ENCODE data around the gene WWTR1.

WWTR1 gene

DNA sequence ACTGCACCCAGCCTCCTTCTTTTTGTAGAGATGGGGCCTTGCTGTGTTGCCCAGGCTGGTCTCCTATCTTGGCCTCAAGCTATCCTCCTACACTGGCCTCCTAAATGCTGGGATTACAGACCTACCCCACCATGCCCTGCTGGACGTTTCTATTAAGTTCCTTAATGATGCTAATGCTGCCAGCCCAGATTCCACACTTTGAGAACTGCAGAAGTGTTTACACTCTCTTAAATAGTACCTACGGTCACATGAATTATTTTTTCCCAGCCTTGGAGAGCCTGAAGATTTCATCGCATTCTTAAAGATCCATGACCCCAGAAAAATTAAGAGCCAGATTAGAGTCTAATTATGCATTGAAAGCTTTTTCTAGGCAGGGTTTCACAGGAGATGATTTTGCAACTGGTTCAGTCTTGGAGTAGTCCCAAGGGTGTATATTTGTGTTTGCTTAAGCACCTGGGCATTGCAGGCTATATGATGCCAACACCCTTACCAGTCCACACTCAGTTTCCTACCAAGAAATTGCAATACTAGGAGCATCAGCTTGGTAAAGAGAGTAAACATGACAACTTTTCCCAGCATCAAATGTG, 146.7 kb downstream of the WWTR1 start:
- H3K4me1 Mint-ChIP-seq (ENCODE audit: low read depth), result peaks cover 5% of the 10 kb centered on the region
- H3K27ac Mint-ChIP-seq, result no peak overlapping the region
- no peaks in the 10 kb centered on the region for H3K9me3 Mint-ChIP-seq
- no peaks in the 10 kb centered on the region for H3K36me3 Mint-ChIP-seq (ENCODE audit: low read depth)
- peaks cover 16% of the 10 kb centered on the region for H3K27me3 Mint-ChIP-seq (ENCODE audit: low read depth)
- H3K4me3 Mint-ChIP-seq, result no peak overlapping the region

DNA sequence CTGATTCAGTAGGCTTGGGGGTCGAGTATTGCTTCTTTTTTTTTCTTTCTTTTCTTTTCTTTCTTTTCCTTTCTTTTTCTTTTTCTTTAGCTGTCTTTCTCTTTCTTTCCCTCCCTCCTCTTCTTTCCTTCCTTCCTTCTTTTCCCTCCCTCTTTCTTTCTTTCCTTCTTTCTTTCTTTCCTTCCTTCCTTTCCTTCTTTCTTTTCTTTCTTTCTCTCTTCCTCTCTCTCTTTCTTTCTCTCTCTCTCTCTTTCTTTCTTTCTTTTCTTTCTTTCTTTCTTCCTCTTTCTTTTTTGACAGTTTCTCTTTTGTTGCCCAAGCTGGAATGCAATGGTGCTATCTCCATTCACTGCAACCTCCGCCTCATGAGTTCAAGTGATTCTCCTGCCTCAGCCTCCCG, 147.3 kb downstream of the WWTR1 start:
- peaks cover 5% of the 10 kb centered on the region for H3K4me1 Mint-ChIP-seq (ENCODE audit: low read depth)
- H3K27ac Mint-ChIP-seq, result no peak overlapping the region
- H3K36me3 Mint-ChIP-seq (ENCODE audit: low read depth), result no peaks in the 10 kb centered on the region
- no peak overlapping the region for H3K4me3 Mint-ChIP-seq
- H3K27me3 Mint-ChIP-seq (ENCODE audit: low read depth), result peaks cover 16% of the 10 kb centered on the region
- no peaks in the 10 kb centered on the region for H3K9me3 Mint-ChIP-seq

DNA sequence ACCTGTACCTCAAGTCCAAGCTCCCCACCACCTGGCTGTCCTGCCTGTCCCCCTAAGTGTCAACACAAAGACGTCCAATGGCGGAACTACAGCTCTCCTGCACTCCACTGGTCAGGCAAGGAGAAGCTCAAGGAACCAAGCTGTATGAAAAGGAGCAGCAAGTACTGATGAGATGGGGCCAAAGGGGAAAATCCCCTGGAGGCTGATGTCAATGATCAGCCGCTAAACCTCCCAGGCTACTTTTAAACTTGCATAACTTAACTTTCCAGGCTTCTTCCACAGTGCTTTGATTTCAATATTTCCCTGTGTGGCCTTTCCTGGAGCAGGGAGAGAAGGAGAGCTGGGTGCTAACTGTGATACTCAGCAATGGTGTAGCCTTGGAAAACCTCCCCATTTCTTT, 148.3 kb downstream of the WWTR1 start:
- peaks cover 5% of the 10 kb centered on the region for H3K4me1 Mint-ChIP-seq (ENCODE audit: low read depth)
- peaks cover 10% of the 10 kb centered on the region for H3K27me3 Mint-ChIP-seq (ENCODE audit: low read depth)
- no peak overlapping the region for H3K27ac Mint-ChIP-seq
- H3K4me3 Mint-ChIP-seq, result no peak overlapping the region
- H3K9me3 Mint-ChIP-seq, result no peaks in the 10 kb centered on the region
- no peaks in the 10 kb centered on the region for H3K36me3 Mint-ChIP-seq (ENCODE audit: low read depth)

DNA sequence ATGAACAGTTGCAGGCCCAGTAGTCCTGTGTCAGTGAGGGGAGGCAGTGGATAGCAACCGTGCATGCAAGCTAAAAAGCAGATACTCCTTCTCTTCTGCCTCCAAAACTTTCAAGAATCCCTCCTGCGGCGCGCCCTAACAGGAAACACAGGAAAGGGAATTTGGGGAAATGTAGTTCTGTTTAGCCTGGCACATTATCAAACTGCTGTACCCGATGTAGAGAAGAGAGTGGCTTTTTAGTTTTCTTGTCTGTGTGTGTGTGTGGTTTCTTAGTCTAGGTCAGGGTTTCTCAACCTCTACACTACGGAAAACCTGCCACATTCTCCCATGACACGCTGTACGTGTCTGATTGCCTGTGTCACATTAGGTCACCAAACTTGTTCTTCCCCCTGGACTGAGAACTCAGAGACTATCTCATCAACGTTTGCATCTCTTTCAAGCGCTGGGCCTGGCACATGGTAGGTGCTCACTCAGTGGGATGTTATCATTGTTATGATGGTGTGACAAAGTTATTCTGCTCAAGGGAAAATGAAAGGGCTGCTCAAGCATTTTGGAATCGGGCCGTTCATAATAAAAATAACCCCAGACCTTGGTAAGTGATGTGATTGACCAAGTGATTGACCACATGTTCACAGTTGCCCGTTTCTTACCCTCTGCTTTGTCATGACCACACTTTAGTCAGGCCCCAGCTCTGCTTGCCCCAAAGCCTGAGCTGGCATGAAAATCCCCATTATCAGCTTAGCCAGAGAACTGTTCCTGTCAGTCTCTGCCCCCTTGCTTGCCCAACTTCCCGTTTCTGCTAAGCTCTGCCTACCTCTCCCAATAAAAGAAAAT, 150.1 kb downstream of the WWTR1 start:
- no peaks in the 10 kb centered on the region for H3K36me3 Mint-ChIP-seq (ENCODE audit: low read depth)
- no peaks in the 10 kb centered on the region for H3K9me3 Mint-ChIP-seq
- H3K4me3 Mint-ChIP-seq, result no peak overlapping the region
- no peak overlapping the region for H3K27ac Mint-ChIP-seq
- peaks cover 12% of the 10 kb centered on the region for H3K27me3 Mint-ChIP-seq (ENCODE audit: low read depth)
- peaks cover 5% of the 10 kb centered on the region for H3K4me1 Mint-ChIP-seq (ENCODE audit: low read depth)

DNA sequence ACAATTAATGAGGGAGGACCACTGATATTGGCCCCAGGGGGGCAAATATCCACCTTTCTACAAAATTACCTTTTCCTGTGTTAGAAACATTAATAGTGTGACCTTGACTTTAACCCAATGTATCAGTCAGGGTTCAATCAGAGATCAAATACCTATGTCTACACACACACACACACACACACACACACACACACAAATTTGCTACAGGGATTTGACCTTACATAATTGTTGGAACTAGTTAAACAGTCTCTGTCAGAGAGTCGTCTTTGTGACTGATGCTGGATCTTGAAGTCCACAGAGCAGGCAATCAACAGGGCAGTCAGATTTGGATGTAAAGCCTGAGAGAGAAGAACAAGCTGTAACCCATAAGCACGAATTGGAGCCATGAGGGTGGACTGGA, 150.9 kb downstream of the WWTR1 start:
- H3K27me3 Mint-ChIP-seq (ENCODE audit: low read depth), result peaks cover 6% of the 10 kb centered on the region
- no peaks in the 10 kb centered on the region for H3K9me3 Mint-ChIP-seq
- H3K27ac Mint-ChIP-seq, result no peak overlapping the region
- H3K4me3 Mint-ChIP-seq, result no peak overlapping the region
- H3K36me3 Mint-ChIP-seq (ENCODE audit: low read depth), result no peaks in the 10 kb centered on the region
- peaks cover 5% of the 10 kb centered on the region for H3K4me1 Mint-ChIP-seq (ENCODE audit: low read depth)

DNA sequence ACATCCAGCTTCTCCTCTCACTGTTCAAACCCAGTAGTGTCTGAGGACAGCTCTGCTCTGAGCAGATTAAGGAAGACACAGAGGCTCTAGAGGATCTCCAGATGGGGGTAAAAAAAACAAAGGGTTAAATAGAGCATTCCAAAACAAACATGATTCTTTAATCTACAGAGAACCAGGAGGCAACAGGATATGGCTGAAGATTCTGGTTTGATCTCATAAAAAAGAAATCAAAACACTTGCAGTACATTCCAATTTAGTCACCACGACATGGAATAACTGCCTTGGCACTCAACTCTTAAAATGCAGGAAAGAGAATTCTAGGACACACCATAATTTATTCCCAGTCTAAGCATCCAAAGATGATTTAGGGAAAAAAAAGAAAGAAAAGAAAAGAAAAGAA, 151.3 kb downstream of the WWTR1 start:
- no peak overlapping the region for H3K4me3 Mint-ChIP-seq
- no peaks in the 10 kb centered on the region for H3K36me3 Mint-ChIP-seq (ENCODE audit: low read depth)
- H3K9me3 Mint-ChIP-seq, result no peaks in the 10 kb centered on the region
- peaks cover 9% of the 10 kb centered on the region for H3K27me3 Mint-ChIP-seq (ENCODE audit: low read depth)
- H3K27ac Mint-ChIP-seq, result no peak overlapping the region
- H3K4me1 Mint-ChIP-seq (ENCODE audit: low read depth), result peaks cover 5% of the 10 kb centered on the region

DNA sequence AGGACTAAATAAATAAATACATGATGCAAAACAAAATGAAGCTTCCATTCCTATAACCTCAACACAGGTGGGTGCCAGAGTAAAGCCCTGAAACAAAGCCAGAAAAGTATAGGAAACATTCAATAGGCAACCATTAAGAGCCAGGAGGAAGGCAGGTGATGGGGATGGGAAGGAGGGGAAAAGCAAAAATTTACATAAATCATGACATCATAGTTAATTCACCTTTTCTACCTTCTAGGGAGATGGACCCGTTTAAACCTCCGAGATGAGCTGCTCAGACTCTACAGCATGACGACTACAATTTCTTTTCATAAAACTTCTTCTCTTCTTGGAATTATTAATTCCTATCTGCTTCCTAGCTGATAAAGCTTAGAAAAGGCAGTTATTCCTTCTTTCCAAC, 155.4 kb downstream of the WWTR1 start:
- no peak overlapping the region for H3K27ac Mint-ChIP-seq
- H3K27me3 Mint-ChIP-seq (ENCODE audit: low read depth), result peaks cover 11% of the 10 kb centered on the region
- no peaks in the 10 kb centered on the region for H3K4me1 Mint-ChIP-seq (ENCODE audit: low read depth)
- no peak overlapping the region for H3K4me3 Mint-ChIP-seq
- no peaks in the 10 kb centered on the region for H3K9me3 Mint-ChIP-seq
- no peaks in the 10 kb centered on the region for H3K36me3 Mint-ChIP-seq (ENCODE audit: low read depth)

DNA sequence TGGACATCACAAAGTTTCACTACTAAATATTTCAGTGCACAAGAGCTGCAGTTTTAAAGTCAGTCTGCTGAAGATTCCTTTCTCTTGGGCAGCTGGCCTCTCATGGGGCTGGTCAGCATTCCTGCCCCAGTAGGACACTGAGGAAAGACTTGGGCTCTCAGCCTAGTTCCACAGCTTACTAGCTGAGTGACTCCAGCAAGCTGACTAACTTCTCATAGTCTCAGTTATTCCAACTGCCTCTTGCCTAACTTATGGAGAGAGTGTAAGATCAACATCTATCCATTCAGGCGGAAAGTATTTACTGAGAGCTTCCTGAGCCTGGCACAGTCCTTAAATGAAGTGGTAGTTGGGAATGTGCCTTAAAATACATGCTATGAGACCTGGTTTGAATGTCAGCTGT, 156.3 kb downstream of the WWTR1 start:
- H3K4me3 Mint-ChIP-seq, result no peak overlapping the region
- H3K36me3 Mint-ChIP-seq (ENCODE audit: low read depth), result no peaks in the 10 kb centered on the region
- H3K4me1 Mint-ChIP-seq (ENCODE audit: low read depth), result no peaks in the 10 kb centered on the region
- no peaks in the 10 kb centered on the region for H3K9me3 Mint-ChIP-seq
- no peak overlapping the region for H3K27ac Mint-ChIP-seq
- peaks cover 11% of the 10 kb centered on the region for H3K27me3 Mint-ChIP-seq (ENCODE audit: low read depth)

DNA sequence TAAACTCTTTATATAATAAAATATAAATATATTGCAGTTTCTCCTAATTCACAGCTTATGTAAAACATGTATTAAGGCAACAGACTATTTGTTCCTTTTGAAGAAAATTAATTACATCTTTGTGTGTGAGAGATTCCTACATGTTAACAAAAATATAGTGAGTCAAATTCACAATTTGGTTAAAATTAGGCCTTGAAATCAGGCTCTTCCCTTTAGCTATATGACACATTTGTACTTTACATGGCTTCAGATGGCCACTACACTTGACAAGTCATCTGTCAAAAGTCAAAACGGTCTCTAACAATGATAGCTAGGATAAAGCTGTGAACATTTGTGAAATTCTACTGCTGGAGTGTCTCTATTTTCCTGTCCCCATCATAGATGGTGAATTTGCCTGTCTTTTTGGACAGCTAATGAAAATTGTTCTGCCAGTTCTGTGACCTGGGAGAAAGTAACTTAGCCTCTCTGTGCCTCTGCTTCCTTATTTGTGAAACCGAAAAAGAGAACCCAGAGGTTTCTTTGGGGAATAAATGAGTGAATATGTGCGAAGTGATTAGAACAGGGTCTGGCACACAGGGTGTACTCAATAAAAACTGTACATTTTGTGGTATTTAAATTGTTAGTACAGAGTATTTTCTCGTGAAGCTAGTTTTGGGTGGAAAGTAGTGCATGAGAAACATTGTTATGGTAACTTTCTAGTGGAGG, 159.7 kb downstream of the WWTR1 start:
- Mint-ChIP-seq H3K27me3 (ENCODE audit: low read depth) (peaks cover 18% of the 10 kb centered on the region), H3K9me3 (no peaks in the 10 kb centered on the region), H3K4me1 (ENCODE audit: low read depth) (no peaks in the 10 kb centered on the region), H3K36me3 (ENCODE audit: low read depth) (no peaks in the 10 kb centered on the region), H3K4me3 (no peak overlapping the region), H3K27ac (no peak overlapping the region)

DNA sequence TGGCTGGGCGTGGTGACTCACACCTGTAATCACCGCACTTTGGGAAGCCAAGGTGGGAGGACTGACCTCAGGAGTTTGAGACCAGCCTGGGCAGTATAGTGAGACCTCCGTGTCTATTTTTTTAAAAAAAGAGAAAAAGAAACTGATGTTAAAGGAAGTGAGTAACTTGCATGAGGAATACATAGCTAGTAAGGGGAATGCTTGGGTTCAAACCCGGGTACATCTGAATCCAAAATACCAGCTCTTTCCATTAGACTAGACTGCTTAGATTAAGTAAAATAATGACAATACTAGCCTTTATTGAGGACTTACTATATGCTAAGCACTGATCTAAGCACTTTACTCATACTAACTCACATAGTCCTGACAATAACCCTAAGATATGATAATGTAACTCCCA, 160.9 kb downstream of the WWTR1 start:
- H3K27ac Mint-ChIP-seq, result no peak overlapping the region
- H3K27me3 Mint-ChIP-seq (ENCODE audit: low read depth), result peaks cover 21% of the 10 kb centered on the region
- H3K36me3 Mint-ChIP-seq (ENCODE audit: low read depth), result no peaks in the 10 kb centered on the region
- H3K4me3 Mint-ChIP-seq, result no peak overlapping the region
- H3K9me3 Mint-ChIP-seq, result no peaks in the 10 kb centered on the region
- H3K4me1 Mint-ChIP-seq (ENCODE audit: low read depth), result no peaks in the 10 kb centered on the region

DNA sequence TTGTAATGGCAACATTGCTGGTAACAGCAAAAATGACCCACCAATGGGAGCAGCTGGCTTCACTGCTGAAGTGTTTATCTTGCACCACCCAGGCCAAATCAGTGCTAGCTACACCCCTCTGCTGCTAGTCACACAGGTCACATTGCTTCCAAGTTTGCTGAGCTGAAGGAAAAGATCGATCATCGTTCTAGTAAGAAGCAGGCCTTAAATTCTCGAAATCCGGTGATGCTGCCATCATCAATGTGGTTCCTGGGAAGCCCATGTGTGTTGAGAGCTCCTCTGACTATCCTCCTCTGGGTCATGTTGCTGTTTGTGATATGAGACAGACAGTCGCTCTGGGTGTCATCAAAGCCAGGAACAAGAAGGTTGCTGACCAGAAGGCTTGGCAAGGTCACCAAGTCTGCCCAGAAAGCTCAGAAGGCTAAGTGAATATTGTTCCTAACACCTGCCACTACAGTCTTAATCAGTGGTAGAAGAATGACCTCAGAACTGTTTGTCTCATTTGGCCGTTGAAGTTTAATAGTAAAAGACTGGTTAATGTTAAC, 162.2 kb downstream of the WWTR1 start:
- Mint-ChIP-seq H3K27ac (no peak overlapping the region), H3K36me3 (ENCODE audit: low read depth) (no peaks in the 10 kb centered on the region), H3K9me3 (no peaks in the 10 kb centered on the region), H3K4me1 (ENCODE audit: low read depth) (no peaks in the 10 kb centered on the region), H3K4me3 (no peak overlapping the region), H3K27me3 (ENCODE audit: low read depth) (peaks cover 21% of the 10 kb centered on the region)

DNA sequence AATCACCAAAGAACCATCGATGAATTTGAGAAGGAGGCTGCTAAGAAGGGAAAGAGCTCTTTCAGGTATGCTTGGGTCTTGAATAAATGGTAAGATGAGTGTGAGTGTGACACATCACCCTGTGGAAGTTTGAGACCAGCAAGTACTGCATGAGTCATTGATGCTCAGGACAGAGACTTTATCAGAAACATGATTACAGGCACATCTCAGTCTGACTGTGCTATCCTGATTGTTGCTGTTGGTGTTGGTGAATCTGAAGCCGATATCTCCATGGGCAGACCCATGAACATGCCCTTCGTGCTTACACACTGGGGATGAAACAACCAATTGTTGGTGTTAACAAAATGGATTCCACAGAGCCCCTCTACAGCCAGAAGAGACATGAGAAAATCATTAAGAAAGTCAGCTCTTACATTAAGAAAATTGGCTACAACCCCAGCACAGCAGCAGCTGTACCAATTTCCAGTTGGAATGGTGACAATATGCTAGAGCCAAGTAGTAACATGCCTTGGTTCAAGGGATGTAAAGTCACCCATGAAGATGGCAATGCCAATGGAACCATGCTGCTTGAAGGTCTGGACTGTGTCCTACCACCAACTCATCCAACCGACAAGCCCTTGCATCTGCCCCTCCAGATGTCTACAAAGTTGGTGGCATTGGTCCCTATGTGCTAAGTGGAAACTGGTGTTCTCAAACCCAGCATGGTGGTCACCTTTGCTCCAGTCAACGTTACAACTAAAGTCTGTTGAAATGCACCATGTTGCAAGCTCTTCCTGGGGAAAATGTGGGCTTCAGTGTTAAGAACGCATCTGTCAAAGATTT, 162.9 kb downstream of the WWTR1 start:
- Mint-ChIP-seq H3K36me3 (ENCODE audit: low read depth) (no peaks in the 10 kb centered on the region), H3K4me1 (ENCODE audit: low read depth) (no peaks in the 10 kb centered on the region), H3K4me3 (no peak overlapping the region), H3K9me3 (no peaks in the 10 kb centered on the region), H3K27me3 (ENCODE audit: low read depth) (peaks cover 27% of the 10 kb centered on the region), H3K27ac (no peak overlapping the region)

DNA sequence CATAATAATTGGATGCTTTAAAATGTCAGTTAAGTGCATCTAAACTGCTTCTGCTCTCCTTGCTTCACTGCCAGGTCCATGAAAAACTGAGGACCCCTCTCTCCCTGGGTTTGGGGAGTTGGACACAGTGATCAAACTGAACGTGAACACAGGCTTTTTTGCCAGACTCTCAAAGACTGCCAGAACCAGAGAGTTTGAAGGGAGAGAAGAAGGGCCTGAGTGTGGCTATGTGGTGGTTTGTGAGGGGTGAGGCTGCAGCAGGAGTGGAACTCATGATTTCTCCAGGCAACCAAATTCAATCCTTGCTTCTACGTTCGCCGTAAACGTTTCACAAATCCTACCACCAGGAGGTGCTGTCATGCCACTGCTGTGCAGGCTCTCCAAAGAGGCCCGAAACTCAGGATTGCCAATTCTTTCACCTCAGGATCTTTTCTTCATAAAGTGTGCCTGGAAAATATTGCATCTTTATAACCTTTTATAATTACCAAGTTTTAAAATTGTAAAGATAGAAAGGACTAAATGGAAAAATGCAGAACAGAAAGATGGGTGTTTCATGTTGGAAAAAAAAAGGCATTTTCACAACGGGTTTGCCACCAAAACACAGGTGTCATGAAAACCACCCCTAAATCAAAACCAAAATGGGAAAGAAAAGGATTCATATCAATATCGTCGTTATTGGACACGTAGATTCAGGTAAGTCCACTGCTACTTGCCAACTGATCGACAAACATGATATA, 163.6 kb downstream of the WWTR1 start:
- H3K27ac Mint-ChIP-seq, result no peak overlapping the region
- peaks cover 34% of the 10 kb centered on the region for H3K27me3 Mint-ChIP-seq (ENCODE audit: low read depth)
- no peaks in the 10 kb centered on the region for H3K36me3 Mint-ChIP-seq (ENCODE audit: low read depth)
- no peaks in the 10 kb centered on the region for H3K9me3 Mint-ChIP-seq
- H3K4me1 Mint-ChIP-seq (ENCODE audit: low read depth), result no peaks in the 10 kb centered on the region
- no peak overlapping the region for H3K4me3 Mint-ChIP-seq

All from T-helper 1 cell treated with Interleukin-12 subunit alpha and Interleukin-12 subunit beta and Interleukin-4 antibody, amounts not matched to agents 30 μg/mL and 1 μg/mL, for 36 hours (primary cell).